Measurements from ENCODE around the gene TRPM2.

TRPM2 gene

DNA sequence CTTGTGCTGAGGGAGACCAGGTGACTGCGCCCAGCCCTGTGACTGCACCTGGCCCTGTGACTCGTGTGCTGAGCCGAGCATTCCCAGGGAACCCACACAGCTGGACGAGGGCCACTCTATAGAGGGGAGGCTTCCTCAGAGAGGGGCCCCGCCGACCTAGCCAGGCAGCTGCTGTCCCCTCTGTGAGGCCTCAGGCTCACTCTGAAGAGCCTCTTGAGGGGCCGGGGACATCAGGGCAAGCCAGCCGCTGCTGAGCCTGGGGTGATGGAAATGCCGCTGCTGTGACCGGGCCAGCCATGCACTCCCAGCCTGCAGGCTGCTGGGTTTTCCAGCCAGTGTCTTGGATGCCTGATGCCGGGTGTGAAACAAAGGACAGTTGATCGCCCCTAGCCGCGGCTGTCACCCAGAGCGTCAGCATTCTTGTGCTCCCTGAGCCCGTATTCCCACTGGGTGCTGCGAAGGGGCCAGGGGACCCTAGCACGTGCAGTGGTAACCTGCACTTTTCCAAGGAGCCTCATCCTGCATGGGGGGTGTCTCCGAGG lies 36.1 kb upstream of the TRPM2 start:
- TF ChIP-seq ZFX (IDR thresholded peaks at IDR 0.05; ENCODE audit: borderline replicate concordance), result no peak
- TF ChIP-seq, protein P1, sequence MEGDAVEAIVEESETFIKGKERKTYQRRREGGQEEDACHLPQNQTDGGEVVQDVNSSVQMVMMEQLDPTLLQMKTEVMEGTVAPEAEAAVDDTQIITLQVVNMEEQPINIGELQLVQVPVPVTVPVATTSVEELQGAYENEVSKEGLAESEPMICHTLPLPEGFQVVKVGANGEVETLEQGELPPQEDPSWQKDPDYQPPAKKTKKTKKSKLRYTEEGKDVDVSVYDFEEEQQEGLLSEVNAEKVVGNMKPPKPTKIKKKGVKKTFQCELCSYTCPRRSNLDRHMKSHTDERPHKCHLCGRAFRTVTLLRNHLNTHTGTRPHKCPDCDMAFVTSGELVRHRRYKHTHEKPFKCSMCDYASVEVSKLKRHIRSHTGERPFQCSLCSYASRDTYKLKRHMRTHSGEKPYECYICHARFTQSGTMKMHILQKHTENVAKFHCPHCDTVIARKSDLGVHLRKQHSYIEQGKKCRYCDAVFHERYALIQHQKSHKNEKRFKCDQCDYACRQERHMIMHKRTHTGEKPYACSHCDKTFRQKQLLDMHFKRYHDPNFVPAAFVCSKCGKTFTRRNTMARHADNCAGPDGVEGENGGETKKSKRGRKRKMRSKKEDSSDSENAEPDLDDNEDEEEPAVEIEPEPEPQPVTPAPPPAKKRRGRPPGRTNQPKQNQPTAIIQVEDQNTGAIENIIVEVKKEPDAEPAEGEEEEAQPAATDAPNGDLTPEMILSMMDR (IDR thresholded peaks at IDR 0.05), result no peak
- no peak overlapping the region for H3K27ac ChIP-seq

- H3K27ac ChIP-seq, result no peak overlapping the region
- TF ChIP-seq, protein P1 (IDR thresholded peaks at IDR 0.05), result no peak
- no peak for TF ChIP-seq ZFX (IDR thresholded peaks at IDR 0.05; ENCODE audit: borderline replicate concordance)
Observed at GRCh38 chr21:44317871-44318270, 35.5 kb upstream of the TRPM2 start.

DNA sequence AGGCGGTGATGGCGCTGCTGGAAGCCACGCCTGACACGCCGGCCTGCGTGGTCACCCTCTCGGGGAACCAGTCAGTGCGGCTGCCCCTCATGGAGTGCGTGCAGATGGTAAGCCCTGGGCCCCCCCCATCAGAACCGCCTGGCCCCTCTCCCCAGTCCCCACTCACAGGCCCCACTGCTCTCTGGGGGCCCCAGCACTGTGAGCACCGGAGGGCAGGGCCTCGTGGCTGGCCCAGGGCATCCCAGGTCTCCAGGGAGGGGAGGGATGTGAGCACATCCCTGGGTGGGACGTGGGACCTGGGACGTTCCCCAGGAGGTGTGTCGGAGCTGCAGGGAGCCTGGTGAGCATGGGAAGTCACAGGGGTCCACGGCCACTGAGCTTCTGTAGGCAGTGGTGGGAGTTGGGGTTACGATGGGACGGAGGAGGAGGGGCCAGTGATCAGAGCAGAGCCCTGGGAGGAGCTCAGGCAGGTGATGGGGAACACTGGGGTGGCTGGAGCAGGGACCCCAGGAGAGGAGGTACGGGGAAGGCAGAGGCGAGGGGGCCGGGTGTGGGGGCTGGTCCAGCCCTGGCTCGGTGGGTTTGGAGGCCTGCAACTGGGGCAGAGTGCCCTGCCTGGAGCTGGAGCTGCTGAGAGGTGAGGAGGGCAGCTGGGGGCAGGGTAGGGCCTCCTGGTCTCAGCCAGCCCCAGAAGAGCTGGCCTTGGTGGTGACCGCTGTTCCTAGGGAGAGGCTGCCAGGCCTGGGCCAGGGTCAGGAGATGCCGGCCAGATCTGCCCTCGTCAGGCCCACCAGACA lies 34.7 kb upstream of the TRPM2 start:
- TF ChIP-seq ZFX (IDR thresholded peaks at IDR 0.05; ENCODE audit: borderline replicate concordance), result no peak
- TF ChIP-seq, protein P1 (IDR thresholded peaks at IDR 0.05), result no peak
- no peak overlapping the region for H3K27ac ChIP-seq

- no peak overlapping the region for H3K27ac ChIP-seq
- TF ChIP-seq, protein P1 (IDR thresholded peaks at IDR 0.05), result no peak
- no peak for TF ChIP-seq ZFX (IDR thresholded peaks at IDR 0.05; ENCODE audit: borderline replicate concordance)
Observed at GRCh38 chr21:44319407-44320065, 33.9 kb upstream of the TRPM2 start.

GRCh38 chr21:44320847-44321246 lies 32.6 kb upstream of the TRPM2 start:
- no peak for TF ChIP-seq ZFX (IDR thresholded peaks at IDR 0.05; ENCODE audit: borderline replicate concordance)
- TF ChIP-seq, protein P1 (IDR thresholded peaks at IDR 0.05), result no peak
- no peak overlapping the region for H3K27ac ChIP-seq

GRCh38 chr21:44321846-44322450 lies 31.5 kb upstream of the TRPM2 start:
- H3K27ac ChIP-seq, result no peak overlapping the region
- TF ChIP-seq, protein P1 (IDR thresholded peaks at IDR 0.05), result no peak
- no peak for TF ChIP-seq ZFX (IDR thresholded peaks at IDR 0.05; ENCODE audit: borderline replicate concordance)
